ENCODE data around the gene KRTAP1-4.
"Not testable (repeated sequence)": the region's sequence is repeated elsewhere in the genome, so short reads cannot be mapped to it uniquely, and the experiment has no call there.

Gene KRTAP1-4
- total RNA-seq, result 0 to 0.44 (median 0) reads per million in 17 experiments

- no peak for DNase-seq
Measured at GRCh38 chr17:41029633-41030245, at the start of gene KRTAP1-4. Gene KRTAP1-4, minus strand, starts transcription at chr17:41030195. Its CDS starts 117 bp downstream, at chr17:41030078.

- no peak for DNase-seq
Measured at GRCh38 chr17:41076788-41077187, 46.8 kb upstream of the KRTAP1-4 start.

- DNase-seq, result no peak
Measured at GRCh38 chr17:41073676-41074075, 43.7 kb upstream of the KRTAP1-4 start.

- DNase-seq, result no peak
Measured at GRCh38 chr17:41071606-41072360, 41.8 kb upstream of the KRTAP1-4 start.

- DNase-seq, result peak in 3 of 4 experiments; percentile 23 to 49 (median 38)
Measured at GRCh38 chr17:41069031-41069430, 39.0 kb upstream of the KRTAP1-4 start.

DNA sequence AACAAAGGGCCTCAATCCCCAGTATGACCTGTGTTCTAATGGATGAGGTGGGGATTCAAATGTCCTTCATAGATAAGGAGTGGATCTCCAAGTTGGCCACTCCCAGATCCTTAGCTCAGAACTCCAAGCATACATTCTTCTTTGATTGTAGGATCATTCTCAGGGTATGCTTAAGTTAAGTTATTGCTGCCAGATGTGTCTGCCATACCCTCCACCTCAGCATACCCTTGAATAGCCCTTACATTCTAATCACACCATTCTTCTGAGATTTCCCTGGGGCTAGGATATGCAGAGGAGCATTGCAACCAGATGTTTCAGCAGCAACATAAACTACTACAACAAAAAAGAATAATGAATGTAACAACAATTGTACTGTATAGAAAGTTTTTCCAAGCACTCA lies 37.3 kb upstream of the KRTAP1-4 start:
- DNase-seq, result no peak

- peak in 3 of 4 experiments; percentile 14 to 34 (median 20) for DNase-seq
Measured at GRCh38 chr17:41065829-41066624, 36.0 kb upstream of the KRTAP1-4 start, which contains the start of gene KRTAP2-4. Gene KRTAP2-4, minus strand, starts transcription at chr17:41065879. Its CDS starts 34 bp downstream, at chr17:41065845.

DNA sequence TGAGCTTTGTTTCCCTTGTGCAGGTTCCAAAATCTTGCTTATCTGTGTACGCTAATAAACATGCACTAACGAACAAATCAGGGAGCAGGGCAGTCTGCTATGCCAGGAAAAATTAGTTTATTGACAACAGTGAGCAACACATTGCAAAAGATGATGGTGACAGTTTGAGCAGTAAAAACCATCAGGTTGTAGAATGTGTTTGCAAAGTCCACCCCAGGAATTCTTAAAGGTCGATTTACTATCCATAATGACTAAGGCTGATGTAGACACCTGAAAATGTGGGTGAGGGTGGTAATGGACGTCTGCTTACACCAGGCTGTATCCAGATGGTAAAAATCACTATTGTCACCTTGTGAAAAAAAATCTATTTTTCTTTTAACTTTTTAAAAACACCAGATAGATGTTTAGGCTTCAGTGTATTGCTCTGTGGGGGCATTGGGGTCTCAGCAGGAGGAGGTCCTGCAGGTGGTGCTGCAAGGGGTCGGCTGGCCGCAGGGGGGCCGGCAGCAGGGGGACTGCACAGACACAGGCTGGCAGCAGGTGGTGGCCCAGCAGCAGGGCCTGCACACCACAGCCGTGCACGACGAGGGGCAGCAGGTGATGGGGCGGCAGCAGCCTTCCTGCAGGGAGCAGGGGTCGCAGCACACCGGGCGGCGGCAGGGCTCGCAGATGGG lies 35.2 kb upstream of the KRTAP1-4 start:
- DNase-seq, result not testable (repeated sequence)

DNA sequence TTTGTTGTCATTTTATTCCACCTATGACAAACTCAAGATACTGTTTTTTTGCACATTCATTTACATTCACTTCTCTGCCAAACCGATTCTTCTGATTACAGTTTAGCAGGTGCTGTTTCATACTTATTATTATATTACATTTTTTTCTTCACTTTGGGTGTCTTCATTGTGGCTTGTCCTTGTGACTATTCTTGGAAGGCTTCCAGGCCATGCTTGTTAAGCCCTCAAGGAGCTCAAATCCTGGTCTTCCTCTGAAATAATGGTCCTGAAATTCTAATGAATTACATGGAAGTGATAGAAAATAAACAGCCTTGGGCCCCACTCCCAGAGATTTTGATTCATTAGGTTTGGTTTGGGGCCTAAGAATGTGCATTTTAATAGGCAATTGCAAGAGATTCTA lies 34.3 kb upstream of the KRTAP1-4 start:
- no peak for DNase-seq

GRCh38 chr17:41063449-41063848 lies 33.5 kb upstream of the KRTAP1-4 start:
- DNase-seq, result no peak

DNA sequence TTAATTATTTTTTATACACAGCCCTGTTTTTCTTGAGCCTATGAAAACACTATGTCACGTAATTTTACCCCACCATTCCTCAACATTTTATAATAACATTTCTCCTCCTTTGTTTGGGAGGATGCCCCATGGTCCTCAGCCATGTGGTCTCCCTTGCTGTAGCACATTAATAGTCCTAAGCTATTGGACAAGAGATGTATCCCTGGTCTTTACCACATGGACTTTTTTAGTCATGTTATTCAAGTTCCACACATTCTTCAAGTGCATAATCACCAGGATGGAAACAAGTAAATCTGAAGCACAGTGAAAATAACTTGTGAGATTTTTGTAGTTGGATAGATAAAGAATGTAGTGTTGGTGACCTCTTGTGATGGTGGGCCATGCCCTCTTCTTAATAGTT lies 32.0 kb upstream of the KRTAP1-4 start:
- no peak for DNase-seq

- DNase-seq, result no peak
Measured at GRCh38 chr17:41060052-41060604, 30.1 kb upstream of the KRTAP1-4 start, which contains the start of gene KRTAP2-3. Gene KRTAP2-3, minus strand, starts transcription at chr17:41060114. Its CDS starts 64 bp downstream, at chr17:41060050.

- DNase-seq, result not testable (repeated sequence)
Measured at GRCh38 chr17:41059276-41060051, 29.5 kb upstream of the KRTAP1-4 start.

DNA sequence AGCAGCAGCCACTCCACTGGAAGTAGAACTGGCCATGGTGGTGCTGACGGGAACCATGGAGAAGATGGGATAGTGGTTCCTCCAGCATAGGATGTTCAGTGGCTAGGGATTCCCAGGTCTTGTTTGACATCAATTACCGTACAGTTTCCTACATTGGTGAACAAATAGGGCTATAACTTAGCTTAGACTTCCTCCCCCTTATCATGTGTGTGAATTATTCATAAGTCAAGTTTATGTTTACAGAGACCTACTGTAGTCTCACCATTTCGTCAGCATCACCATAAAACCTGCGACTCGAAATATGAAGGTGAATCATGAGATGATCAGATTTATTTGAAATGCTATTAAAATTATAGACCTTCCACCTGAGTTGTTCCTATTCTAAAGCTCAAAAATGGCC lies 28.7 kb upstream of the KRTAP1-4 start:
- DNase-seq, result no peak

GRCh38 chr17:41057547-41057946 lies 27.6 kb upstream of the KRTAP1-4 start:
- DNase-seq, result no peak

DNA sequence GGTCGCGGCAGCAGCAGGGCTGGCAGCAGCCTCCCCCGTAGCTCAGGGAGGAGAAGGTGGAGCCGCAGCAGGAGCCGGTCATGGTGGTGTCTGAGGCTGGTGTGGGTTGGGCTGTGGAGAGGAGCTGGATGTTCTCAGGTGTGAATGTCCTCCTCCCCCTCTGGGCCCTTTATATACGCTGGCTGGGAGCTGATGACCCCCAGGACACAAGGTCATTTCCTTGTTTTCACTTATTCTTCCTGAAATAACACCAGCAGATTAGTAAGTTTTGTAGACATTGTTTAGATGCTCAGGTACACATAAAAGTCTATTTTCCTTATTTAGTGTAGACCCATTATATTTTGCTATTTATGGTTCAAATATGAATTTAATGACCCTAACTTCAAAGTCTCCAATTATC lies 25.1 kb upstream of the KRTAP1-4 start, which contains the start of gene KRTAP2-2:
KRTAP2-2 (minus strand) TSS at position 101 of the 400 bp plus-strand sequence; CDS start at position 82, 19 bp downstream.
- not testable (repeated sequence) for DNase-seq

DNA sequence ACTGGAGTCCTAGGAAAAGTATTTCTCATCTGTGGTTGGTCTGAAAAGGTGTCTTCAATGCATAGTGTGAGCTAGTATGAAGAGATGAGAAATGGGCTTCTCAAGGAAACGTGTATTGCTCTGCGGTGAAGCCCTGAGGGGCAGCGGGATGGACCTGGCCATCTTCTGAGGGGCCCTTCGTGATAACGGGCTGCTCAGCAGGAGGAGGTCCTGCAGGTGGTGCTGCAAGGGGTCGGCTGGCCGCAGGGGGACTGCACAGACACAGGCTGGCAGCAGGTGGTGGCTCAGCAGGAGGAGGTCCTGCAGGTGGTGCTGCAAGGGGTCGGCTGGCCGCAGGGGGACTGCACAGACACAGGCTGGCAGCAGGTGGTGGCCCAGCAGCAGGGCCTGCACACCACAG lies 24.6 kb upstream of the KRTAP1-4 start:
- not testable (repeated sequence) for DNase-seq

DNA sequence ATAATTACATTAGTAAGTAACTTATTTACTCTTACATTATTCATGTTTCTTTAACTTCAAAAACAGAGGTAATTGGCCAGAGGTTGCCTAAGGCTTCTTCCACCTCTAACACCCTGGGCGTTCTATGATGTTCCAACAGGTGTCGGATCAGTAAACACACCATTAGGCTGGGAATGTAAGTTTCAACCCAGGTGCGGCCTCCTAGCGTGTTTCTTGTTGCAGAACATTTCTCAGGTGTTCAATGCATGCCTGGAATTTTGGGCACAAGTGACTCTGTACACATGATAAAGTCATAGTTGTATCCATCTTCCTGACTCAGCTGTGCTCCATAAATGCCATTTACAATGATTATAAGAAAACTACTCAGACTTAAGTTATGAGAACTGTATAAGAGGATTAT lies 24.0 kb upstream of the KRTAP1-4 start:
- no peak for DNase-seq

DNA sequence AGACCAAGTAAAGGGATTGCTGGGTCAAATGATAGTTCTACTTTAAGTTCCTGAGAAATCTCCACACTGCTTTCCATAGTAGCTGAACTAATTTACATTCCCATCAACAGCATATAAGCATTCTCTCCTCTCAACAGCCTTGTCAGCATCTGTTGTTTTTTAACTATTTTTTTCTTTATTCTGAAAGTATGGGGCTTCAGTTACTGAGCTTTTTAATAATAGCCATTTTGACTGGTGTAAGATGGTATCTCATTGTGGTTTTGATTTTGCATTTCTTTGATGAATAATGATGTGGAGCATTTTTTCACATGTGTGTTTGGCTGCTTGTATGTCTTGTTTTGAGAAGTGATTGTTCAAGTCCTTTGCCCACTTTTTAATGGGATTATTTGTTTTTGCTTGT lies 22.6 kb upstream of the KRTAP1-4 start:
- no peak for DNase-seq

GRCh38 chr17:41049110-41049509 lies 19.1 kb upstream of the KRTAP1-4 start:
- DNase-seq, result no peak

- no peak for DNase-seq
Measured at GRCh38 chr17:41048441-41048840, 18.4 kb upstream of the KRTAP1-4 start.
